Measurements from ENCODE around the gene CLEC4C. TPM values are rescaled to one million over a fixed set of nuclear protein-coding genes. Genes with fewer than 3 reads are reported as not detected.

CLEC4C gene
- polyA plus RNA-seq, 1 of the 3 experiments (the other 2 are of a cell fraction), result not detected

- H3K9ac ChIP-seq, result no peak overlapping the region
- ChIA-PET POLR2A (no interaction called here), CTCF (no interaction called here)
- no peaks in the 10 kb centered on the region for H3K9me2 ChIP-seq
- no peaks in the 10 kb centered on the region for H3K36me3 ChIP-seq (replicated peaks in 1 of 2; ENCODE audit: control insufficient read depth in 1 of 2, insufficient read depth in 2 of 2, low read length in 1 of 2)
- H3K27ac ChIP-seq (ENCODE audit: low read depth in 2 of 2, low read length in 1 of 2), result no peak overlapping the region
- no peaks in the 10 kb centered on the region for H3K79me2 ChIP-seq (ENCODE audit: insufficient read depth)
- H3K4me1 ChIP-seq (ENCODE audit: control insufficient read depth in 1 of 2, insufficient read depth in 2 of 2, low read depth in 1 of 2, low read length in 1 of 2), result no peaks in the 10 kb centered on the region
- H3K4me2 ChIP-seq, result no peak overlapping the region
- H3K4me3 ChIP-seq (ENCODE audit: low read depth in 2 of 2, low read length in 1 of 2), result no peak overlapping the region
- no peaks in the 10 kb centered on the region for H3K9me3 ChIP-seq
- TF ChIP-seq REST (IDR thresholded peaks at IDR 0.05; ENCODE audit: low read depth, low read length), result no peak
- DNase-seq, result no peak
- H3F3A ChIP-seq (replicated peaks; ENCODE audit: insufficient read depth), result no peaks in the 10 kb centered on the region
- no peak overlapping the region for H2AFZ ChIP-seq (ENCODE audit: low read depth)
- whole genome bisulfite sequencing (ENCODE audit: low lambda C conversion rate), result 6% methylated on average over 8 of the region's 8 CpGs
- no peaks in the 10 kb centered on the region for H4K20me1 ChIP-seq (ENCODE audit: insufficient read depth)
- H3K27me3 ChIP-seq (ENCODE audit: insufficient read depth), result peaks cover 40% of the 10 kb centered on the region; the same call in 1 of the 2 replicates
Observed at GRCh38 chr12:7749442-7749841, 2.3 kb upstream of the CLEC4C start.

DNA sequence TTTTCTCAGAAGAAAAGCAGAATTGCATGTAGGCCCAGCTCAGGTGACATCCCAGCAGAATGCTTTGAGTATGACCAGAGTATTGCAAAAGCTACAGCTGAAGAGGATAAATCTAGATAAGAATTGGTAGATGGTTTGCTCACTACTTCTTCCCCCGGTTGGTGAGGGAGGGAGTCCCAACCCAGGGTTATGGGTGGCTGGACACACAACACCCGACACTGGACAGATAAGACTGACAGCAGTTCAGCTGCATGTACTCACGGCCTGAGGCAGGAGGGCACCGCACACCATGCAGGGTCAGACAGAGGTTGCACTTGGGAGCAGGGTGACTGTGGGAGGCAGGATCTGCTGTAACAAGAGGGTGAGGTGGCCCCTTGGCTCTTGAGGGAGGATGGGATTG, 1.7 kb upstream of the CLEC4C start:
- ChIA-PET POLR2A (no interaction called here), CTCF (no interaction called here)
- no peaks in the 10 kb centered on the region for H3K79me2 ChIP-seq (ENCODE audit: insufficient read depth)
- H3K4me1 ChIP-seq (ENCODE audit: control insufficient read depth in 1 of 2, insufficient read depth in 2 of 2, low read depth in 1 of 2, low read length in 1 of 2), result no peaks in the 10 kb centered on the region
- no peaks in the 10 kb centered on the region for H3K36me3 ChIP-seq (replicated peaks in 1 of 2; ENCODE audit: control insufficient read depth in 1 of 2, insufficient read depth in 2 of 2, low read length in 1 of 2)
- no peaks in the 10 kb centered on the region for H4K20me1 ChIP-seq (ENCODE audit: insufficient read depth)
- no peak overlapping the region for H3K27ac ChIP-seq (ENCODE audit: low read depth in 2 of 2, low read length in 1 of 2)
- no peak overlapping the region for H3K4me2 ChIP-seq
- peaks cover 37% of the 10 kb centered on the region; the same call in 1 of the 2 replicates for H3K27me3 ChIP-seq (ENCODE audit: insufficient read depth)
- no peak overlapping the region for H2AFZ ChIP-seq (ENCODE audit: low read depth)
- H3K9ac ChIP-seq, result no peak overlapping the region
- no peaks in the 10 kb centered on the region for H3F3A ChIP-seq (replicated peaks; ENCODE audit: insufficient read depth)
- 35% methylated on average over 4 of the region's 4 CpGs for WGBS (ENCODE audit: low lambda C conversion rate)
- H3K4me3 ChIP-seq (ENCODE audit: low read depth in 2 of 2, low read length in 1 of 2), result no peak overlapping the region
- DNase-seq, result no peak
- no peaks in the 10 kb centered on the region for H3K9me3 ChIP-seq
- no peaks in the 10 kb centered on the region for H3K9me2 ChIP-seq
- TF ChIP-seq TCF12 (IDR thresholded peaks at IDR 0.05) (no peak), FOXM1 (IDR thresholded peaks at IDR 0.05; ENCODE audit: low read depth) (no peak)
- TF ChIP-seq, protein P1, sequence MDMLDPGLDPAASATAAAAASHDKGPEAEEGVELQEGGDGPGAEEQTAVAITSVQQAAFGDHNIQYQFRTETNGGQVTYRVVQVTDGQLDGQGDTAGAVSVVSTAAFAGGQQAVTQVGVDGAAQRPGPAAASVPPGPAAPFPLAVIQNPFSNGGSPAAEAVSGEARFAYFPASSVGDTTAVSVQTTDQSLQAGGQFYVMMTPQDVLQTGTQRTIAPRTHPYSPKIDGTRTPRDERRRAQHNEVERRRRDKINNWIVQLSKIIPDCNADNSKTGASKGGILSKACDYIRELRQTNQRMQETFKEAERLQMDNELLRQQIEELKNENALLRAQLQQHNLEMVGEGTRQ (IDR thresholded peaks at IDR 0.05; ENCODE audit: borderline replicate concordance, low read depth, low read length), result no peak

GRCh38 chr12:7732993-7733392, 14.2 kb downstream of the CLEC4C start:
- H3K79me2 ChIP-seq (ENCODE audit: insufficient read depth), result no peaks in the 10 kb centered on the region
- ChIA-PET CTCF (no interaction called here), POLR2A (no interaction called here)
- H3K9me2 ChIP-seq, result no peaks in the 10 kb centered on the region
- TF ChIP-seq USF1 (IDR thresholded peaks at IDR 0.05; ENCODE audit: borderline replicate concordance, low read depth) (no peak), RCOR1 (IDR thresholded peaks at IDR 0.05; ENCODE audit: low read length) (no peak), NRF1 (IDR thresholded peaks at IDR 0.05; ENCODE audit: low read depth, low read length) (no peak), TEAD4 (IDR thresholded peaks at IDR 0.05; ENCODE audit: borderline replicate concordance, insufficient read depth) (no peak), MEF2A (IDR thresholded peaks at IDR 0.05; ENCODE audit: borderline replicate concordance, low read depth) (no peak), RAD21 (IDR thresholded peaks at IDR 0.05; ENCODE audit: low read length) (no peak), CHD2 (IDR thresholded peaks at IDR 0.05; ENCODE audit: low read length, partially characterized antibody) (no peak), JUND (IDR thresholded peaks at IDR 0.05) (no peak), MXI1 (IDR thresholded peaks at IDR 0.05; ENCODE audit: low read depth, low read length) (no peak), TCF12 (IDR thresholded peaks at IDR 0.05) (no peak), RXRA (IDR thresholded peaks at IDR 0.05; ENCODE audit: borderline replicate concordance, low read depth) (no peak), ELF1 (IDR thresholded peaks at IDR 0.05) (no peak)
- TF ChIP-seq, protein P1 (IDR thresholded peaks at IDR 0.05; ENCODE audit: borderline replicate concordance, low read depth, low read length), result no peak
- TF ChIP-seq, protein P2, sequence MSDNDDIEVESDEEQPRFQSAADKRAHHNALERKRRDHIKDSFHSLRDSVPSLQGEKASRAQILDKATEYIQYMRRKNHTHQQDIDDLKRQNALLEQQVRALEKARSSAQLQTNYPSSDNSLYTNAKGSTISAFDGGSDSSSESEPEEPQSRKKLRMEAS (IDR thresholded peaks at IDR 0.05; ENCODE audit: low read depth), result no peak
- H3K4me1 ChIP-seq (ENCODE audit: control insufficient read depth in 1 of 2, insufficient read depth in 2 of 2, low read depth in 1 of 2, low read length in 1 of 2), result no peaks in the 10 kb centered on the region
- WGBS (ENCODE audit: low lambda C conversion rate), result 8% methylated on average over 3 of the region's 3 CpGs
- H3K9me3 ChIP-seq, result no peaks in the 10 kb centered on the region
- no peak overlapping the region for H3K4me3 ChIP-seq (ENCODE audit: low read depth in 2 of 2, low read length in 1 of 2)
- DNase-seq, result no peak
- no peak overlapping the region for H3K27ac ChIP-seq (ENCODE audit: low read depth in 2 of 2, low read length in 1 of 2)
- H3F3A ChIP-seq (replicated peaks; ENCODE audit: insufficient read depth), result no peaks in the 10 kb centered on the region
- H3K9ac ChIP-seq, result no peak overlapping the region
- no peak overlapping the region for H3K4me2 ChIP-seq
- H2AFZ ChIP-seq (ENCODE audit: low read depth), result no peak overlapping the region
- H3K36me3 ChIP-seq (replicated peaks in 1 of 2; ENCODE audit: control insufficient read depth in 1 of 2, insufficient read depth in 2 of 2, low read length in 1 of 2), result no peaks in the 10 kb centered on the region
- H3K27me3 ChIP-seq (ENCODE audit: insufficient read depth), result peaks cover 10% of the 10 kb centered on the region; the same call in 1 of the 2 replicates
- no peaks in the 10 kb centered on the region for H4K20me1 ChIP-seq (ENCODE audit: insufficient read depth)
